Suprapubic skin (tissue), 4 donors: Measurements from ENCODE around the gene CLK1. TPM values are rescaled to one million over a fixed set of nuclear protein-coding genes. Genes with fewer than 3 reads are reported as not detected.

Experiments used
- DNase-seq, 2 donors: peaks; one replicate each; pipeline ENCODE4 v3.0.0-alpha.2; 2019; ENCODE audit warnings: low spot score in 2 of 2
- H3K27ac ChIP-seq: fragments of 200-600 bp; sonication (generic); one replicate; pipeline ENCODE4 v1.5.1; 2019
- H3K27me3 ChIP-seq: fragments of 200-600 bp; sonication (generic); one replicate; pipeline ENCODE4 v1.5.1; 2019
- H3K36me3 ChIP-seq: fragments of 200-600 bp; sonication (generic); one replicate; pipeline ENCODE4 v1.5.1; 2019
- H3K4me1 ChIP-seq: fragments of 200-600 bp; sonication (generic); one replicate; pipeline ENCODE4 v1.5.1; 2019
- H3K4me3 ChIP-seq: fragments of 200-600 bp; sonication (generic); one replicate; pipeline ENCODE4 v1.5.1; 2019; ENCODE audit warnings: mild to moderate bottlenecking
- H3K9me3 ChIP-seq: fragments of 200-600 bp; sonication (generic); one replicate; pipeline ENCODE4 v1.5.1; 2019
- CTCF ChIP-seq, 2 donors: fragments of 200-600 bp in 1 of 2; fragments of 450-650 bp in 1 of 2; sonication (generic) in 1 of 2; IDR thresholded peaks; one replicate each; pipeline ENCODE4 v1.5.1; 2016 to 2019; ENCODE audit warnings: antibody characterized with exemption in 2 of 2, mild to moderate bottlenecking in 1 of 2, moderate library complexity in 1 of 2
- EP300 ChIP-seq: sonication (generic); formaldehyde crosslinking; IDR thresholded peaks from one replicate; pipeline ENCODE4 v1.6.1; 2017; ENCODE audit warnings: antibody characterized with exemption
- POLR2A ChIP-seq, 2 donors: fragments of 450-650 bp; IDR thresholded peaks; one replicate each; pipeline ENCODE4 v1.6.1; 2017; ENCODE audit warnings: antibody characterized with exemption in 2 of 2, mild to moderate bottlenecking in 2 of 2, moderate library complexity in 2 of 2
- POLR2AphosphoS5 ChIP-seq, 3 donors: sonication (generic); formaldehyde crosslinking; IDR thresholded peaks; one replicate each; pipeline ENCODE4 v1.6.1; 2017; ENCODE audit warnings: antibody characterized with exemption in 3 of 3
- WGBS: methylation state at CpG from one replicate; pipeline ENCODE4 v1.1.5; 2018; 5-methylcytosine and 5-hydroxymethylcytosine counted together
- total RNA-seq, 4 donors: library from RNA; depleted of rRNA; stranded (reverse); fragments of >200 nt; gene quantifications; one replicate each; pipeline ENCODE4 v1.1.0, GENCODE V29; 2016

CLK1 gene
- total RNA-seq, 4 donors from 2014 or later, result 61.0 to 394 (median 130) TPM

GRCh38 chr2:200809506-200810251 lies 54.8 kb downstream of the CLK1 start:
- Histone ChIP-seq H3K4me1 (peaks cover 35% of the 10 kb centered on the region), H3K4me3 (no peak overlapping the region), H3K27ac (no peak overlapping the region), H3K36me3 (no peaks in the 10 kb centered on the region), H3K27me3 (no peaks in the 10 kb centered on the region), H3K9me3 (no peaks in the 10 kb centered on the region)
- no peak for DNase-seq
- TF ChIP-seq POLR2A (IDR thresholded peaks at IDR 0.05), result no peak
- no peak for TF ChIP-seq CTCF (IDR thresholded peaks at IDR 0.05)
- TF ChIP-seq EP300, result no peak
- no peak for TF ChIP-seq POLR2AphosphoS5 (IDR thresholded peaks at IDR 0.05)
- WGBS, result 87% methylated on average over 7 of the region's 7 CpGs

Other genes starting within 250 kb of the CLK1 start
- 100 to 1,000 TPM; 103 to 215 (median 137) TPM for gene BZW1, start 52.7 kb downstream of the CLK1 start, total RNA-seq
- 10 to 100 TPM; 17.4 to 75.8 (median 22.5) TPM for gene PPIL3, start 24.4 kb upstream of the CLK1 start, total RNA-seq
- 10 to 100 TPM; 22.0 to 34.7 (median 29.9) TPM for gene NIF3L1, start 24.7 kb upstream of the CLK1 start, total RNA-seq
- 10 to 100 TPM; 13.3 to 39.7 (median 17.3) TPM for gene ORC2, start 99.0 kb upstream of the CLK1 start, total RNA-seq
- gene HYCC2, start 207.0 kb upstream of the CLK1 start, total RNA-seq, result 10 to 100 TPM; 11.6 to 26.8 (median 12.7) TPM
- 10 to 100 TPM; 35.2 to 42.7 (median 37.5) TPM for gene NDUFB3, start 207.3 kb upstream of the CLK1 start, total RNA-seq